Sigmoid colon (tissue), 4 donors: ENCODE measurements around the gene ACOXL.

ENCODE experiments used
- CTCF ChIP-seq, 4 experiments: fragments of 450-650 bp in 3 of 4; fragments of 200-600 bp in 1 of 4; IDR thresholded peaks; one replicate each; pipeline ENCODE4 v1.5.1; 2016 to 2019; ENCODE audit warnings: antibody characterized with exemption in 4 of 4, mild to moderate bottlenecking in 3 of 4, moderate library complexity in 2 of 4
- EP300 ChIP-seq, 4 donors: sonication (generic); formaldehyde crosslinking; IDR thresholded peaks; one replicate each; pipeline ENCODE4 v1.6.1; 2017; ENCODE audit warnings: antibody characterized with exemption in 4 of 4
- POLR2A ChIP-seq, 2 donors: fragments of 450-650 bp; IDR thresholded peaks; one replicate each; pipeline ENCODE4 v1.6.1; 2016; ENCODE audit warnings: antibody characterized with exemption in 2 of 2, mild to moderate bottlenecking in 2 of 2, moderate library complexity in 2 of 2

GRCh38 chr2:110852051-110852450 lies 119.7 kb downstream of the ACOXL start:
- TF ChIP-seq CTCF (IDR thresholded peaks at IDR 0.05) (no peak), EP300 (IDR thresholded peaks at IDR 0.05) (no peak), POLR2A (IDR thresholded peaks at IDR 0.05) (no peak)
